ENCODE measurements around the gene CTIF.

CTIF gene

DNA sequence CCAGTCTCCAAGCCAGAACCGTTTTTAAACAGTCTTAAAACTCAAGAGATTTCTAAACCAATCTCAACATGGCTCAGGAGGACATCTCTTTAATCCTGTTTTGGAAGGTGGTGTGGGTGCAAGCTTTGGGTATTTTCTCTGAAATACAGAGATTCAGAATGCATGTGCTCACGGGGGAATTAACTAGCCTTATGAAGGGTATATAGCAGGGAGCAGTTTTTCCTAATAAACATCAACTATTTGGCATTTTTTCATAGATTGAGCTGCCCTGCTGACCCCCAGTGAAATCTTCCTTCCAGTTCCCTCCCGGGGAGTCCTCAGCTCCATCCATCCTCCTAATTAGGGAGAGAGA, 289.3 kb downstream of the CTIF start:
- no peak for DNase-seq

DNA sequence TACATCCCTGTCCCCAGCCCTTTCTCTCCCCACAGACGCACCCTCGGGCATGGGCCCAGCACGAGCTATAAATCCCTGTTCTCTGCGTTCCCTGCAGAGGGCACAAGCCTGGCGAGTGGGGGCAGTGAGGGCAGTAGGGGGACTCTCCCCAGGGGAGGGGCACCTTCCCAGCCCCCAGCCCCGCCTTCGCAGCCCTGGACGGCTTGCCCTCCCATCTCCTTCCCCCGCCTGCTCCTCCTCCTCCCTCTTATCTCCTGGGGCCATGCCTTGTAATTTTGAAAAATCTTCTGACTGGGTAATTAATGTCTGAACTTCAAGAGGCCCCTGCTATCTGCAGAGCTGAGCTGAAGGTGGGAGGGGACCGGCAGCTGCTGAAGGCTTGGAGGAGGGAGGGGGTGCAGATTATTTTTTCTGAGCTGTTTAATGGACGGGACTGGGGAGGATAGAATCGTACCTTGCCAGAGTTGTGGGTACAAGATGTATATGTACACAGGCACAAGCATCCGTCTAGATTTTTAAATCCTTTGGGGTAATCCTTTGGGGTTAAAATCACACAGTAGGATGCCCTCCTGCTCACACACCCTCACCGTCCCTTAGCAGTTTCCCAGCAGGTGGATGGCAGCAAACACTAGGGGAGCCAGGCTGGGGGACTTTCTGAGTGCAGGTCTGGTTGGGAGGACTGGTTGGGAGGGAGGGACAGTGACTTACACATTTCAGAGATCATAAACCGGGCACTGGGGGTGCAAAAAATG, 290.0 kb downstream of the CTIF start:
- DNase-seq = no peak

DNA sequence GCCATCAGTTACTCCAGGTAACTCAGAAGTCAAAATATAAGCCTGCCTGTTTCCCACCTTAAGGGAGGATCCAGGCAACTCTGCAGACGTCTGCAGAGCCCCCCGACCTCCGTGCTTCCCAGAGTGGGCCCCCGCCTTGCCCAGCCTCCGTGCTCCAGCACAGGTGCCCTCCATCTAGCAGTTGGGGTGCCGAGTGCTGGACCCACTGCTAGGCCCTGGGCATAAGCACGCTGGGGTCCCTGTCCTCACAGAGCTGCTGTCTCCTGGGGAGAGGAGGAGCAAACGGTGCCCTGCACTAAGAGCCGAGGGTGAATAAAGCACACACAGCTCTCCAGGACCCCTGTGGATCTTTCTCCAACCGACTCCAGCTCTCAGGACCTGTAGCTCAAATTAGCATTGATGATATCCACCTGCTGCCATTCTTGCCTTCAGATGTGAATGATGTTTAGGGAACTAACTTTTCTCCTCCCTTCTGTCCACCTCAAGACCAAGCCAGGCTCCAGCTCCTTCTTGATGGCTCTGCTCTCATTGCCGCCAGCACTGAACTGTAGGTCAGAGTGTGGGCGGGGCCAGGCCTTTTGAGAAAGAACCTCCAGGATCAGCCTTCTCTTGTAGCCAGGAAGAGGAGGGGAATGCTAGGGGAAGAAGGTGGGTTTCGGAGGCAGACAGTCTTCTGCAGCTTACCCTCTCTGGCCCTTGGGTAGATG, 290.8 kb downstream of the CTIF start:
- DNase-seq = no peak

DNA sequence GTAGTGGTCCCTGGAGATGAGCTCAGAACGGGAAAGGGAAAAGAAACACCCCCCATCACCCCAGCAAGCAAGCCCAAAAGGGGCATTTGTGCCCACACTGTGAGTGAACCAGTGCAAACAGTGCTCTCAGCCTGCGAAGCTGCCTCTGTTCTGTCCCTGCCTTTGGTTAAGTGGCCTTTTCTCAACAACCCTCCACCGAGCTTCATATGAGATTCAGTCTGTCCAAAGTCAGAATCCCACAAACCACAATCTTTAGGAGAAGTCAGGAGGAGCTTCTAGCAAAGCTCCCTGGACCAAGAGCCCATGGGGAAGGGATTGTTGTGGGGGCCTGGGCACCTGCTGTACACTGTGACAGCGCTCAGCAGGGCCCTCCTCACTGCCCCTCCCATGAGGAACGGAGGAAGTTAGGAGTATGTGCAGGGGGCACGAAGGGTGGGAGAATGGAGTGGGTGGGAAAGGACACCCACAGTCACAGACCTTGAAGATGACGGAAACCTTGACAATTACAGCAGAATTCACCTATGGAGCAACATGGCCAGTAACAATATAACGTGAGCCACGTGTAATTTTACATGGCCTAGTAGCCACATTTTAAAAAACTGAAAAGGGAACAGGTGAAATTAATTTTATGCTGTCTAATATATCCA, 292.4 kb downstream of the CTIF start:
- DNase-seq = no peak

DNA sequence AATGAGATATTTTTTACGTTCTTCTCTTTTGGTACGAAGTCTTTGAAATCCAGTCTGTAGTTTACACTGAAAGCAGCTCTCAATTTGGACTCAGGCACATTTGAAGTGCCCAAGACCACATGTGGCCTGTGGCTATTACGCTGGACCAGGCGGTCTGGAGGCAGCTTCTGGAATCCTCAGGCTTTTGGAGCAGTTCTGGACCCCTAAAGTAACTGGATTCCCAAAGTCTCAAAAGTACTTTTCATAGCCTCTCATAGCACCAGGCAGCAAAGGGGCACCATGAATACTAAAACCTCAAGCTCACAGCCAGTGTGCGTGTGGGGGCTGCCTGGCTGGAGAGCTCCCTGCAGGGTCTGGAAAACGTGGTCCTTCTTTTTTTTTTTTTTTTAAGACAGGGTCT, 293.0 kb downstream of the CTIF start:
- DNase-seq = no peak

DNA sequence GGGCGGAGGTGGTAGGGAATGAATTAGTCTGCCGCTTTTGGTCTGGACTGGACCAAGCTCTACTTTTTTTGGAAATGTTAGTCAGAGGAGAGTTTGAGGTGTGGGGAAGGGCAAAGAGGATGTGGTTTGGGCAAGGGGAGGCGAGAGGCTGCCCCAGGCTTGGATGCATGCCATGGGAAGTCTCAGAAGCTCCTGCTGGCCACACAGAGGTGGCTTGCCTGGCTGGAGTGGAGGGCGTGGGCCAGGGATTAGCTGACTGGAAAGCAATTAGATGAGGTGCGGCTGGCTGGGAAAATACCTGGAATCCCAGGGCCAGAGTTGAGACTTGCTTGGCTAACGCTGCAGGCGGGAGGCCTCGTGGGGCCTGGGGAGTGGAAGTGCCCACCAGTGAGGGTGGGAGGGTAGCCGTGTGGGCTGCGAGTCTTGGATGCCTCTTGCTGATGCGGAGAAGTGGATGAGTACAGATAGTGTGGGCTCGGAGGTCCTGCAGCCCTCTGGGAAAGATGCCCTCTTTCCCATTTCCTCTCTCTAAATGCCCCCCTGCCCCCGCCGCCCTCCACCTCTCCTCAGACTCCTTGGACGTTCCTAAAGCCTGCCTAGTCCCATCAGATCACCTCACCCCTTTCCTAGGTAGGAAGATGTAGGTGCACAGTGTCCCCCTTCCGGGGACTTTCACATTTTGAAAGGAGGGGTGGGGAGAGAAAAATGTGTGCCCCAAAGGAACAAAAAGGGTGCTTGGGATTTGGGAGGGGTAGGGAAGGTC, 294.3 kb downstream of the CTIF start:
- no peak for DNase-seq

DNA sequence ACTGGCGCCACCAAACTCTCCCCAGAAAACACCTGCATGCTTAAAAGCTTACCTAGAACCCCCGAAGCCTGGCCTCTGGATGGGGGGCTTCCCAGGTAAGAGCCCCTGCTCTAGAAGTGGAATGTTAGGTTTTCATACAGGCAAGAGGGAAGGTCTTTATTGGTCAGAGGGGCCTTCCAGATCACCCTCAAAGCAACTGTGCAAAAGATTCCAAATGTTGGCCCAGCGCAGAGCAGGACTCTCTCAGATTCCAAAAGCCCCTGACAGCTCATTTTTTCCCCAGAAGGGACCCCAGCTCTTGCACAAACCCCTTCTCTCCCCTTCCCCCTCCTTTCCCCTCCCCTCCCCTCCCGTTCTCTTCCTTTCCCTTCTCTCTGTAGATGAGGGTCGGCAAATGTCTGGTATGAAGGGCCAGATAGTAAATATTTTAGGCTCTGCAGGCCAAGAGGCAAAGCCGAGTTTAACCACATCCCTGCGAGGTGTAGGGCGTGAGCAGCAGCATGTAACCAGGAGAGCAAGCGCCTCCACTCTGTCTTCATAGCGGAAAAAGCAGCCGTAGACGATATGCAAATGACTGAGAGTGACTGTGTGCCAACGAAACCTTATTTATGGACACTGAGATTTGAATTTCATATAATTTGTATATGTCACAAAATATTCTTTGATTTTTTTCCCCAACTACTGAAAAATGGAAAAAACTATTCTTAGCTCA, 295.0 kb downstream of the CTIF start:
- DNase-seq = no peak

DNA sequence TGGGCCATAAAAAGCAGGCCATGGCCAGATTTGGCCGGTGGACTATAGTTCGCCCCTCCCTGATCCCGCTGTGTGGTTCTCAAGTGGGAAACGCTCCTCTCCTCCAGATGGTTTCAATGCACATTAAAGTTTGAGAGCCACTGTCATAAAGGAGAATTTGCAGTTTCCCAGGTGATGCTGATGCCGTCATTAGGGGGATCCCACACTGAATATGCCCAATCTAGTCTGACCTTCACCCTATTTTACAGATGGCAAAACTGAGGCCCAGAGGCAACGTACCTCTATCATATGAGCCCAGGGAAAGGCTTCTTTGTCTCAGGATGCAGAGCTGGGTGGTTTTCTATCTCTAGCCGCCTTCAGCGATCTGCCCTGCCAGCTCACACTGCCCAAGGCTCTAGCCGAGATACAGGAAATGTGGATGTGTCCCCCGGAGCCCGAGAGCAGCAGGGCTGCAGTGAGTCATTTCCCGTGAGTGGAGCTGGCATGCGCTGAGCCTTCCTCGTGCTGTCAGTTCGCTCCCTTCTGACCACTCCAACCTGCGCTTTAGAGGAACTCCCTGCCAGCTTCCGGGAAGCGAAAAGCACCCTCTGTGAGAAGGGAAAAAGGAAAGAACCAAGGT, 295.7 kb downstream of the CTIF start:
- DNase-seq = peak; percentile 60

DNA sequence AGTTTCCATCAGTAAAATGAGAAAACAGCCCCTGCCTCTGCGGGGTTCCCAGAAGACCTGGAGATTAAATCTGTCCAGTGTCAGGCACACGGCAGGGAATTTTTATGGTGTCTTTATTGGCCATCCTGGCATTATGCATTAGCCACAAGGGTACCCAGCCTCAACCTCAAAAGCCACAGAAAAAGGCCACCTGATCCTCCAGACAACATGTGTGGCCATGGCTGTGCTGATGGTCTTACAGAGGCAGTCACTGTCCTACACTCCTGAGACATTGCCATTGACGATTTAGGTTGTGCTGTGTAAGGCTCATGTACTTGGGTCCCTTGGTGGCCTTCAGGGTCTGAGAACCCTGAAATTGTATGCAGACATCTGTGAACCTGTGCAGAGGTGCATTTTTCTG, 296.3 kb downstream of the CTIF start:
- DNase-seq = no peak

DNA sequence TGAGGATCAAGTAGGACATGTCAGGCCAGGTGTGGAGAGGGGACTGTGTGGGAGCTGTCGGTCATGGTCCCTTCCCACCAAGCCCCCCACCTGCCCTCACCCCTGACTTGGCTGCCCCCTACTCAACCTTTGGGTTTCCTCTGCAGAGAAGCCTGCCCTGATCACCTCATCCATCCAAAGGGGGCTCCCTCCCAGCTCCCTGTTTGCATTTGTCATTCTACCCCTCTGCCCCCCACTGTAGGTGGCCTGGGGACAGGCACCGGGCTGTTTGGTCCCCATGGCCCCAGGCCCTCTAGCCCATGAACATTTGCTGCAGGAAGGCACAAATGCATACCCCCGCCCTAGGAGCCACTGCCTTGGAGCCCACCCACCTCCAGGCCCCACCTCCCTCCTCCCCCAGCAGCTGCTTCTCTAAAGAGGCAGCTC, 296.9 kb downstream of the CTIF start:
- DNase-seq = no peak

DNA sequence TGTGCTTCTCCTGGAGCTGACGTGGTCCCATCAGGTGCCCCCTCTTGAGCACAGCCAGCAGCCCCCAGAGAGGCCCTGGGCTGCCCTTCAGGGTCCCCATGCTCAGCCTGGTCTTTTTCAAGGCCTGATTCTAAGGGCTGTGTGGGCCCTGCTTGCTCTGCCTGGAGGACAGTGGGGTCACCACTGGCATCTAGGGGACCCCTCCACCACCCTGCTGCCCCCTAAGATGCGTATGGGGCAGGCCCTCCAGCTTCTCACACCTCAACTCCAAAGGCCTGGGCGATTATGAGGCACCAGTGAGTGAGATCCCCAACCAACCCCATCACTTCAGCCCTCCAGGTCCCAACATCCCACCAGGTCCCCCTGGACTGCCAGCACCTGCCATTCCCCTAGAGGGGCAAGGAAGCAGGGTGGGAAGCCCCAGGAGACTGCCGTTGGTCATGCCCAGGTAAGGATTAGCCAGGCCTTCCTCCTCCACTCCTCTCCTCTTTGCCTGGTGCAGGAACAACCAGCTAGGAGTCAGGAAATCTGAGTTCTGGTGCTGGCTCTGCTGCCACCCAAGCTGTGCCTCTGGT, 297.5 kb downstream of the CTIF start:
- DNase-seq = no peak

DNA sequence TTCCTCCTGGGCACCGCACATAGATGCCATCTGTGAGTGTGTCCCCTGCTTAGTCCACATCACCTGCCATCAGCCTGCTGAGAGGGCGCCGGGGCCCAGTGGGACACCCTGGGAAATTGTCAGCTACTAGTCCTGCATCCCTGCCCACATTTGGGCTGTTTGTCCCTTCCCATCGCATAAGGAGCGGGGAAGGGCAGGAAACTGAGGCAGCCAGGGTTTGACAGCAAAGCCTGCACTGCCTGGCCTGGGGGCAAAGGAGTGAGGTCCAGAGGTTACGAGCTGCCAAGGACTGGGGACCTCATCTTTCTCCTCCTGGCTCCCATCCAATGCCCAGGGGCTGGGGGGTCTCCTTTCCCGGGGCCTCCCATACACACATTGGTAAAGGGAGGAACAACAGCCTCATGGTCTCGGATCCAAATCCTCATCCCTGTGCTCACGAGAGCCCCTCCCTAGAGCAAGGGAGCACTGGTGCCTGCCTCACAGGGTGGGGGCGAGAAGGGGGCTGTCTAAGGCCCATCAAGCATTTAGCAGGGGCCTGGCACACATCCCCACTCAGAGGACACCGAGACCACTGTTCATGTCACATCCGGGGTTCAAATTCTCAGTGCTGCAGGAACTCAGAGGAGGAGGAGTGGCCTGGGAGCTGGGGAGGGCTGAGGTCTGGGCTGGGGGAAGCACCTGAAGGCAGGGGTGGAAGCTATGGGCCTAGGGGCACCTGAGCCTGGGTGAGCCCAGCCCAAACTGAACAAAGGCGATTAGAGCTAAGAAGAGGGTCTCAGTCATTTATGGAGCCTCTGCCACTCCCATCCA, 298.2 kb downstream of the CTIF start:
- DNase-seq = no peak

DNA sequence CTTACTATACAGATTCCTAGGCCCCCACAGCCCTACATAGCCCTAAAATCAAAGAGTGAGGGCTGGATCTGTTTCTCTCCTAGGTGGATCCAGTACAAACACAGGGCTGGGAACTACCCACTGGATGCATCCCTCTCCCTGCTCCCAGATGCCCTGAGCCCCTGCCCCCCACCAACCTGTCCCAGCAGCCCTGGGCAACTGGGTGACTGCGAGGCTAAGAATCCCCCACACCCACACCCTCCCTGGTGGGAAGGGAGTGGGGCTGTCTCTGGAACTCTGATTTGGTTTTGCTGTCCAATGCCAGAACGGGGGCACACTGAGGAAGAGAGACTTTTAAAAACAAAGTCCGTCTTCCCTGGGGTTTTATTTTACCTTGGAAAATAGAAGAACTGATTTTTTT, 298.8 kb downstream of the CTIF start:
- DNase-seq = no peak

DNA sequence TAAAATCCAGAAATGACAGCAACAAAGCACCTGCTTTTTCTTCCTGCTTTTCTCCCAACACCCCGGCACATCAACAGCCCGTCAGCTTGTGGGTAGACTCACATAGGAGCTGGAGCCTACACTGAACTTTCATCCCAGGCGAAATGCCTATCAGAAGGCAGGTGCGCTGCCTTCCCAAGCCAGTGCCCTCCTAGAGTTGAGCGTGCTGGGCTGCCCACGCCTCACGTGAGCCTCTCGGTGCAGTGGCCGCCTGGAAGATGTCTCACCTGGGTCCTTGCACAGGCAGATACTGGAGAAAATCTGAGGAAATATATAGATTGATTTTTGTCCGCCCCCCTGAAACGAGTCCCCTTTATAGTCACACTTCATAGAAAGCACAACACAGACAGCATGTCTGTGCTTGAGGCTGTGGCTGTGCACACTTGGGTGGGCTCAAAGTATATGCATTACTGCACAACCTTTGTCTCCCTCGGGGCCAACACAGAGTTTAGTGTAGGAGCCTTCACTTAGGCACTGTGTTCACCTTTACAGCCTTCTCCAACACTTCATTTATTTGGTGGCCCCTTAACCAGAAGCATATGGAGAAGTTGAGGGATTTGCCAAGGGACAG, 299.4 kb downstream of the CTIF start:
- DNase-seq = no peak

DNA sequence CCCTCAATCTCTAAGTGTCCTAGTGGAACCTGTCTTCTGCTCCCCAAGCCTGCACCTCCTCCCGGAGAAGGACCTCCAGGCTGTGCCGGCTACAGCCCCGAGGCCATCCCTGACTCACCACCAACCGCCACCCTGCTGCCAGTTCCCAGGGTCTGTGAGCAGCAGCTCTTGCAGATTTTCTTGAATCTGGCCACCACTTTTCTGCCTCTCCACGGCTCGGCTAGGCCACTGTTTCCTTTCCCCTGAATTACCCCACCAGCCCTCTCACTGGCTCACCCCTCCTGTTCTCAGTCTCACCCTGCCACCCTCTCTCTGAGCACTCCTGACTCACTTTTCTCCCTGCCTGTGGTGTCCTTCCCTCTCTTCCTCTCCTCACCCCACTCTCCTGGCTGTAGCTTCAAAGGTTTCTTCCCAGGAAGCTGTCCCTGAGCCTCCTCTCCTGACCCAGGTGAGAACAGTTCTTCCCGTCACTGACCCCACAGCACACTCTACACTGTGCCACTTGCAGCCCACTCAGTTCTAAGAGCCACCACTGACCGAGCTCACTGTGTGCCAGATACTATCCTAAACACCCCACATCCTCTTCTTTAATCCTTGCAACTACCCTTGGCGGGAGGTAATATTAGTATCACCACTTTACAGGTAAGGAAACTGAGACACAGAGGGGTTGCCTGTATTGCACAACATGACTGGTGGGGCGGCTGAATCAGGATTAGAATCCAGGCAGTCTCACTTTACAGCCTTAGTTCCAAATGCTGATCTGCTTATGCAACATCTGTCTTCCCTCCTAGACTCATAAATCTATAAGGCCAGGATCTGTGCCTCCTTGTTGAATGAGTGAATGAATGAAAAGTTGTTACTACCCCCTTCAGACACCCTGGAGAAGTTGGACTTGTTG, 300.3 kb downstream of the CTIF start:
- no peak for DNase-seq

DNA sequence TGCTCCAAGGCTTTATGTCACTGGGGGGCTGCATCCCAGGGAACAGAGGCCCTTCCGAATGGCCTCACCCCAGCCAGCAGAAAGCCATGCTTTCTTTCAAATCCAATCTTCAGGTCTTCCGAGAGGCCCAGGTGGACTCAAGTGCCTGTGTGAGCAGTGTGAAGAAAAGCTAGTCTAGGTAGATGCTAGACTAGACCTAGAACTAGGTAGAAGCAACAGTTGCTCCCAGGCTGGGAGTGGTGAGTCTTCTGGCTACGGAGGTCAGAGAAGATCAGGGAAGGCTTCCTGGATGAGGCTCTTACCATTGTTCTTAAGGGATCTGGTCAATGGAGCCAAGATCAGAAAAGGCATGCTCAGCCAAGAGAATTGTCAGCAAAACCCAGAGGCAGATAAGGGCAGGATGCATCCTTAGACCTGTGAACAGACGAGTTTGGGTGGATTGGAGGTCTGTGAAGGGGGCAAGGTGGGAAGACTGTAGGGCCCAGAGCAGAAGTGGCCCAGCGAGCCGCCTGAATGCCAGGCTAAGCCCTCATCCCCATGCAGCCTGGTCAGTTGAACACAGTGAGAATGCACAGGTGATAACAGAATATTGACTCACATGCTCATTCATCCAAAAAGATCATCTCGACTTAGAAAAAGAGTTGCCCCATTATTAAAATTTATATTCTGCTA, 301.1 kb downstream of the CTIF start:
- no peak for DNase-seq

DNA sequence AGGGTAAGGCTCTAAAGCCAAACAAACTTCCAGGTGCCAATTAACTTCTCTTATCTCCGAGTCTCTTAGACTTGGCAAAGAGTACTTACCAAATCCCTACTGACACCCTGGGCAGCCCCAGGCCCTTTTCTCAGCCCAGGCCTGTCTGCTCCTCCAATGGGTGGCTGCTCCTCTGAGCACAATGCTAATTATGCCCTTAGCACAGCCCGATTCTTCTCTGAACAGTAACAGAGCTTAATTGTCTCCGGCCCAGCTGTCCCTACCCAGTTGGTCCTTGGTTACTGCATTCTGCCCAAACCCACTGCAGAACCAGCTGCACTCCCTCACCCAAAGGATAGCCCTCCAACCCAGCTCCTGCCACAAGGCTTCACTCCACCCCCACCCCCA, 301.7 kb downstream of the CTIF start:
- no peak for DNase-seq

DNA sequence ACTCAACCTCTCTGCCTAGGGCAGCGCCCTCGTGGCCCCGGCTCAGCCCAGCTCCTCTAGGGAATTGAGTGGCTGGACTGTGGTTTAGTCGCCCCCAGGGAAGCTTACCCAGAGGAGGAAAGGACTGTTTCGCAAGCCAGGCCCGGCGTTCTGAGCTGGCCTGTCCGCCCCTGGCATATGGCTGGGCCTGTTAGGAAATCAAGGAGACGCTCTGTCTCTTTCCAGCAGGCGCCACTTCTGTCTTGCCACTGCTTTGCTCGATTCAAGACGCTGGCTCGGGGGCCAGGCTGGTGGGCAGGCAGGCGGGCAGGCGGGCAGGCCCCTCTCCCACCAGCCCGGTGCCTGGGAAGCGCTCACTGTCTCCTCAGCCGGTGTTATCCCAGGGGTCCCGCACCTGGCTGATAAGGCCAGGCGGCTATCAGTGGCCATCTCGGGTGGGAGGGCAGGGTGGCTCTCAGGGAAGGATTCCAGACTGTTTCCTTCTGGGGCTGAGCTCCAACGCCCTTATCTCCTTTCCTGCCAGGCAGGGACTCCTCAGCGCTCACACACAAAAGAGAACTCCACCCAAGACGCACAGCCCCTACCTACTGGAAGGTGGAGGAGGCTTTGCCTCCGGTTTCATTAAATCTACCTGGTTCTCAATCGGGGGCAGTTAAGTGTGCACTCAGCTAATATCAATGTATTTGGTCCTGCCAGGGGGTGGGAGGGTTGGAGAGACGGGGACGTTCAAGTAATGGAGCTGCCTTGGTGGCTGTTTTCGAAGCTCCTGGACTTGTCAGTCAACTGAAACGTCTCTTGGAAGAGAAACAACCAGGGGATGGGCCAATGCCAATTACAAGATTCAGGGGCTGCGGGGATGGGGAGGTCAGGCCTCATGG, 302.8 kb downstream of the CTIF start:
- DNase-seq = no peak

Measured in SIG-M5 (cell line).